PC-9 (cell line): ENCODE measurements around the gene CD38.

Experiments
- EZH2 ChIP-seq: fragments of 200-600 bp; sonication (generic); IDR thresholded peaks from 2 replicates; pipeline ENCODE4 v1.8.0; 2017; ENCODE audit warnings: antibody characterized with exemption, low read depth
- TF ChIP-seq, protein P1 (sequence below): fragments of 200-600 bp; sonication (generic); conservative IDR thresholded peaks from 2 replicates; pipeline ENCODE4 v1.6.1; 2017; ENCODE audit warnings: mixed run types, antibody characterized with exemption, mild to moderate bottlenecking, moderate library complexity

DNA sequence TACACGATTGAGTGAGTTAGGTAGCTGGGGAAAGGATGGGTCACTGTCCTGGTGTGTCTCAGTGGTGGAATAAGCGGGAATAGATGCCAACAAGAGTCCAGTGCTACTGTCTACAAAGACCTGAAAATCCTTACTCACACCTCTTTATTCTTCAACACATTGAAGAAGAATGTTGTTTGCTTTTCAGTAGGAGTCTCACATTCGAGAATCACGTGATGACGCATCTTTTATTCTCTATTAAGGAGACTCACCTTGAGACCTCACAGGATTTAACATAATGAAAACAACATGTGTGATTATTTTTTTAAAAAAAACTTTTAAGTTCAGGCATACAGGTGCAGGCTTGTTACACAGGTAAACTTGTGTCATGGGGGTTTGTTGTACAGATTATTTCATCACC is 75.2 kb downstream of the CD38 start:
- TF ChIP-seq, protein P1, sequence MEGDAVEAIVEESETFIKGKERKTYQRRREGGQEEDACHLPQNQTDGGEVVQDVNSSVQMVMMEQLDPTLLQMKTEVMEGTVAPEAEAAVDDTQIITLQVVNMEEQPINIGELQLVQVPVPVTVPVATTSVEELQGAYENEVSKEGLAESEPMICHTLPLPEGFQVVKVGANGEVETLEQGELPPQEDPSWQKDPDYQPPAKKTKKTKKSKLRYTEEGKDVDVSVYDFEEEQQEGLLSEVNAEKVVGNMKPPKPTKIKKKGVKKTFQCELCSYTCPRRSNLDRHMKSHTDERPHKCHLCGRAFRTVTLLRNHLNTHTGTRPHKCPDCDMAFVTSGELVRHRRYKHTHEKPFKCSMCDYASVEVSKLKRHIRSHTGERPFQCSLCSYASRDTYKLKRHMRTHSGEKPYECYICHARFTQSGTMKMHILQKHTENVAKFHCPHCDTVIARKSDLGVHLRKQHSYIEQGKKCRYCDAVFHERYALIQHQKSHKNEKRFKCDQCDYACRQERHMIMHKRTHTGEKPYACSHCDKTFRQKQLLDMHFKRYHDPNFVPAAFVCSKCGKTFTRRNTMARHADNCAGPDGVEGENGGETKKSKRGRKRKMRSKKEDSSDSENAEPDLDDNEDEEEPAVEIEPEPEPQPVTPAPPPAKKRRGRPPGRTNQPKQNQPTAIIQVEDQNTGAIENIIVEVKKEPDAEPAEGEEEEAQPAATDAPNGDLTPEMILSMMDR, result no peak
- TF ChIP-seq EZH2, result no peak
